SIG-M5 (cell line): ENCODE measurements around the gene SCN2A.
"Not testable (repeated sequence)": the region's sequence is repeated elsewhere in the genome, so short reads cannot be mapped to it uniquely, and the experiment has no call there.

Source experiments
- DNase-seq: peaks from one replicate; lab custom pipeline; 2025; lab: John Stamatoyannopoulos, UW

SCN2A gene

DNA sequence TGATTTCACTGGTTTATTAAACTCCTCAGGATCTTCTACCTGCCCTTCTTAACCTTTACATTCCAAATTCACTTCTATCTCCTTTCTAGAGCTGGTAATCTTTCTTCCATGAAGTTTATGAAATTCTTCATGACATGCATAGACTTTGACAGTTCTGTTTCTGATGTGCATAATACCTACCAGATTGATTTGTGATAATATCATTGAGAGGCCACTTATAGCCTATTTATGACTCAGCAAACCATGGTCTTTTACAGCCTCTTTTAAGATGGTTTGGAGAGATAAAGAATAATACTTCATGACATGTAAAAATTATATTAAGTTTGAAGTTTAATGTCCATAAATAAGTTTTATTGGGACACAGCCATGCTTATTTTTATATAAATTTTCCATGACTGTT, 14.0 kb downstream of the SCN2A start:
- no peak for DNase-seq

GRCh38 chr2:165256618-165257017, 17.4 kb downstream of the SCN2A start:
- no peak for DNase-seq

GRCh38 chr2:165260347-165260746, 21.1 kb downstream of the SCN2A start:
- not testable (repeated sequence) for DNase-seq

GRCh38 chr2:165268754-165269153, 29.5 kb downstream of the SCN2A start:
- no peak for DNase-seq

DNA sequence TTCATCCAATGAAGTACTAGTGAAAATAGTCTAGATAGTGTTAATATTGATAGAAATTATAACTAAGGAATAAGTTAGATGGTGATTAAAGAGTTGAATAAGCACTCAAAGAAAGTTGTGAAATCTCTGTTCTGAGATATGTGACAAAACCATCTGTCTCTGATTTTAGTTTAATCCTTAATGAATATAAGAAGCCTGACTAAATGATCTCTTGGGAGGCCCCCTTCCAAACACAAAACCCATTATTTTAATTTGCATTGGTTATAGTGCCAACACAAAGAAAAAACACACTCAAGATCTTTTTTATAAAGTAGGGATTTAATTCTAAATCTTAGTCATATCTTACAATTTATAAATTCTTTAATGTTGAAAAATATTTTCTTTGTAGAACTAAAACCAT, 34.0 kb downstream of the SCN2A start:
- DNase-seq: no peak

- DNase-seq: no peak
Measured at GRCh38 chr2:165274698-165275097, 35.5 kb downstream of the SCN2A start.

DNA sequence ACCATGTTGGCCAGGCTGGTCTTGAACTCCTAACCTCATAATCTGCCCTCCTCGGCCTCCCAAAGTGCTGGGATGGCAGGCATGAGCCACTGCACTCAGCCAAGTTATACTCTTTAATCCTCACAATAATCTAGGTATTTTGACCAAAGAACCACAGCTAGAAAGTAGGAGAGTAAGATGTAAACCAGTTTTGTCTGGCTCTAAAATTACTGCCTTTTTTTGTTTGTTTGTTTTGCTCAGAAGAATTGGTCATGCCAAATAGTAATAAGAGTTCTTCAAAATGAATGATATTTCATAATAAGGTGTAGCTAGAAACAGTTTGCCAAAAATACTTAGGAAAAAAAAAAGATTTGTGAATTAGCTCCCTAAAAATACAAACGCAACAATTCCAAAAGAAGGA, 36.7 kb downstream of the SCN2A start:
- no peak for DNase-seq

DNA sequence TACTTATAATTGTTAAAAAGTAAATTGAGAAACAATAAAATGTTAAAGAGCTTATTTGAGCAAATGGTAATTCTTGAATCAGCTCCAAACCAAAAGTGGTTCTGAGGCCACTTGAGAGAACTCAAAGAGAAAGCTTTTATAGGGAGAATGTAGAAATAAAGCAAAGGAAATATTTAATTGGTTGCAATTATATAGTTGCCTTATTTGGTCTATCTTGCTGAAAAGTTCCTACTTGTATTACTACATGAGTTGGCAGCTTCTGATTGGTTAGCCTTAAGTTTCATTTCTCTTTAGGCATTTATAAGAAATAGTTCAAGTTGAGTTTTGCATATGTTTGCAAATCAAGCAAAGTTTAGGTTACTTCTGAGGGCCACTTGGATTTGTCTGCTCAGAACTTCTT, 38.1 kb downstream of the SCN2A start:
- DNase-seq: no peak

DNA sequence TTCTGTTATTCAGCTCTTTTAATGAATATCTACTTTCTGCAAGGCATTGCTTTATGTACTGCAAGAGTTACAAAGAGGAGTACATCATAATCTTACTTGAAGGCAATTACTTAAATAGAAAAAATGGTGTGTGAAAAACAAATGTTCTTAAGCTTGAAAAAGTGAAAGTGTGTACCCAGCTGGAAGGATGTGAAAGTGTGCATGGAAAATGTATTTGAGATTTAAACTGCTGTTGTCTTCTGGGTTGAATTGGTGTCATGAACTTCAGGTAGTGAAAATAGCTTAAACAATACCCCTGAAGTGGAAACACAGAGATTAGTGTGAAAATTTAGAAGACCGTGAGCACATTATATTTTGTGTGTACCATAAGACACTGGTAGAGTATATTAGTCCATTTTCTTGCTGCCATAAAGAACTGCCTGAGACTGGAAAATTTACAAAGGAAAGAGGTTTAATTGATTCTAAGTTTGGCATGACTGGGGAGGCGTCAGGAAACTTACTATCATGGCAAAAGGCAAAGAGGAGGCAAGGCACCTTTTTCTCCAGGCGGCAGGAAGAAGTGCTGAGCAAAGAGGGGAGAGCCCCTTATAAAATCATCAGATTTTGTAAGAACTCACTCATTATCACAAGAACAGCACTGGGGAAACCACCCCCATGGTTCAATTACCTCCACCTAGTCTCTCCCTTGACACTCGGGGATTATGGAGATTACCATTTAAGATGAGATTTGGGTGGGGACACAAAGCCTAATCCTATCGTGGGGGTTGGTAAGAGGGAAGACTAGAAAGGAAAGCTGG, 38.8 kb downstream of the SCN2A start:
- no peak for DNase-seq

- no peak for DNase-seq
Measured at GRCh38 chr2:165280356-165280755, 41.1 kb downstream of the SCN2A start.

DNA sequence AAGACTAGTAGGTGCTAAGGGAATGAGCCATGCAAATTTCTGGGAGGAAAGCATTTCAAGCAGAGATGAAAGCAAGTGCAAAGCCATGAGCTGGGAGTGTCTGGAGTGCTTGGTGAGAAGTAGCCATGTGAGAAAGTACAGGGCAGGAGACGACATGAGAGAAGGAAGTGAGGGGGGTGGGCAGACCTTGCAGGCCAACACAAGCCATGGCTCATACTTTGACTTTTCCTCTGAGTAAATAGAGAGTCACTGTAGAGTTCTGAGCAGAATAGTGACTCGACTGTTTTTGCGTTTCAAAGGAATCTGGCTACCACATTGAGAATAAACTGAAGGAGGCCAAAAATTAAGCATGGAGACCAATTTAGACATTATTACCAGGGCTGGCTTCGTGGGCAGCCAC, 42.2 kb downstream of the SCN2A start:
- DNase-seq: no peak

DNA sequence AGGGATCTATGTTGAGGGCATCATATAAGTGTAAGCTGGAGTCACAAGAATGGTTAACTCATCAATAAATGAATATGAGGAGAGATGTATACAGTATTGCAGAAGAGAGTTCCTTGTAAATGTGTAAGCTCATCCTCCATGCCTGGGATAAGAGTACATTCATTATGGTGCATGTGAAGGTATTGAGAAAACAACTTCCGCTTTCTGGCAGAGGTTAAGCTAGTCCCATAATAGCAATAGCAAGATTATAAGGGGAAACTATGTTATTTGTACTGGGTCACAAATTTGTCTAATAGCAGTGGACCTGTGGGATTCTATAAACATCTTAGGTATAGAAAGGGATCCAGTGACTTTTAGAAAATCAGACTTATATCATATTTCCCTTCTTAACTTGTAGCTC, 44.1 kb downstream of the SCN2A start:
- no peak for DNase-seq

GRCh38 chr2:165287094-165287778, 48.0 kb downstream of the SCN2A start:
- DNase-seq: no peak

DNA sequence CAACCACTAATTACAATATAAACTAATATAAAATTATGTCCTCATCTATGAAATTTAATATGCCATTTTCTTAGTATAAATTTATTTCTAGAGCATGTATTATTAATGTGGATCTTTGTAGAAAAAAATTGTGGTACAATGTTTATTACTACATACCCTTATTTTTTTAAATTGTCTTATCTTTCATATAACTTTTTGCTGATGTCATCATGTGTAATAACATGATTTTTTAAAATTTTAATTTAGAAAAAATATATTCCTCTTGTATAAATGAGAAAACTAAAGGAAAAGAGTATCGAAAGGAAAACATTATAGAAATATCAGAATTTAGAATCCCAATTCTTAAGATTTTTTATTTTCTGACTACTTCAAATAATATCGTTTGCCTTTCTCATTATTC, 49.9 kb downstream of the SCN2A start:
- no peak for DNase-seq

DNA sequence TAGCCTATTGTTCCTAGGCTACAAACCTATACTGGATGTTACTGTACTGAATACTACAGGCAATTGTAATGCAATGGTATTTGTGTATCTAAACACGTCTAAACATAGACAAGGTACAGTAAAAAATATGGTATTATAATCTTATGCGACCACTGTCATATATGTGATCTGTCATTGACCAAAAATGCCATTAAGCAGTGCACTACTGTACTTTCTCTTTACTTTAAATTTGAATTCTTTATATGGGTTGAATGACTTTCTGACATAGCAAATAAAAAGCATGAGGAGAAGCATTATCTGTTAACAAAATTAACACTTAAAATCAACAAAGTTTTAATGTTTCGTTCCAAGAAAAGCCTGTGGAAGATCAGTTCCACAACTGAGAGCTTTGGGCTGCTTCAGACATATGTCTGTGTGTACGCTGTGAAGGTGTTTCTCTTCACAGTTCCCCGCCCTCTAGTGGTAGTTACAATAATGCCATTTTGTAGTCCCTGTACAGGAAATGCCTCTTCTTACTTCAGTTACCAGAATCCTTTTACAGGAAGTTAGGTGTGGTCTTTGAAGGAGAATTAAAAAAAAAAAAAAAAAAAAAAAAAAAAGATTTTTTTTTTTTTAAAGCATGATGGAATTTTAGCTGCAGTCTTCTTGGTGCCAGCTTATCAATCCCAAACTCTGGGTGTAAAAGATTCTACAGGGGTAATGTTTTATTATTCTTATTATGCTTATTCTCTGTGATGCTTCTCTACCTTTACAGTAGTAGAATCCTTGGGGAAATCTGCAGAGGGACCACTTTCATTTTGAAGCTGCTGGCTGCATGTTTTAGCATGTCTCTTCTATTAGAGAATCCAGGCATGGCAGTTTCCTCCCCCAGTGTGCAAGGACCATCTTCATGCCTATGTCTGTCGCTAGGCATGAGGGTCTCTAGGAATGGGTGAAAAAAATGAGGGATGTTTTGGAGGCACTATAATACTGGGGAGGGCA, 54.5 kb downstream of the SCN2A start:
- peak; percentile 10 for DNase-seq

DNA sequence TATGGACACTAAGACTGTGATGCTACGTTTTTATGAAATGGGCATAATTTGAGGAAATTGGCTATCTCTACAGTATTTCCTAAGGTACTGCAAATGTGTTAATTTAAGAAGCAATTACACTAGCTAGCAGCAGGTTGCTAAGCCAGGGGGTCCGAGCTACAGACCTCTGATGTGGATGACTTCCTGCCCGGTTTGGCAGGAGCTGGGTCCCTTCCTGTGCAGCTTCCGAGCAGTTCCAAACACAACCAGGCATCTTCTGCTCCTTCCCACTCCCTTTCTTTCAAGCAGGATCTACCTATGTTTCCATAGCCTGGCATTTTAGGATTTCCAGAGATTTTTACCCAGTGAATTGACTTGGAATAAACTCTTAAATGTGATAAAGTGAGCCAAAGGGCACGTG, 55.7 kb downstream of the SCN2A start:
- no peak for DNase-seq

DNA sequence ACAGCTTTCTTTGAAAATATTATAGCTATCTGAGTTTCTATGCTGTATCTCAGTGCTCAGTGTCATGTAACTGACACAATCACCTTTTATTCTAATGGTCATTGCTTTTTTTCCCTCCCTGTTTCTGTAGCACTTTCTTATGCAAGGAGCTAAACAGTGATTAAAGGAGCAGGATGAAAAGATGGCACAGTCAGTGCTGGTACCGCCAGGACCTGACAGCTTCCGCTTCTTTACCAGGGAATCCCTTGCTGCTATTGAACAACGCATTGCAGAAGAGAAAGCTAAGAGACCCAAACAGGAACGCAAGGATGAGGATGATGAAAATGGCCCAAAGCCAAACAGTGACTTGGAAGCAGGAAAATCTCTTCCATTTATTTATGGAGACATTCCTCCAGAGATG, 56.4 kb downstream of the SCN2A start:
- DNase-seq: no peak

- no peak for DNase-seq
Measured at GRCh38 chr2:165305391-165306096, 66.3 kb downstream of the SCN2A start.

- no peak for DNase-seq
Measured at GRCh38 chr2:165307317-165307716, 68.1 kb downstream of the SCN2A start.

GRCh38 chr2:165311949-165312348, 72.7 kb downstream of the SCN2A start:
- no peak for DNase-seq

DNA sequence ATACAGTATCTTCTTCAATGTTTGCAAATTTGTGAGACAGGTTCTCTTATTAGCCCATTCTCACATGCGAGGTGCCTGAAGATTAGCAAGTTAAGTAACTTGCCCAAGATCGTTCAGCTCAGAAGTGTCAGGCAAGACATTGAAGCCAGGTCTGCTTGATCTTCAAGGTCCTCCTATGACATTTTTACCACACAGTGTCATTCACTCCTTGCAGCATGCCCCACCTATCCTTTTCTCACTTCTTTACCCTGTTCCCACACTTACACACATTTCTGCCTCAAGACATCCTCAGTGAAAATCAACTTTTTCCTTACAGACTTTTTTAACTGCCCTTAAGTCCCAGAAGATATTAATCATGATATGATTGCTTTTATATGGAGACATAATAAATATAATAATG, 73.8 kb downstream of the SCN2A start:
- DNase-seq: no peak

DNA sequence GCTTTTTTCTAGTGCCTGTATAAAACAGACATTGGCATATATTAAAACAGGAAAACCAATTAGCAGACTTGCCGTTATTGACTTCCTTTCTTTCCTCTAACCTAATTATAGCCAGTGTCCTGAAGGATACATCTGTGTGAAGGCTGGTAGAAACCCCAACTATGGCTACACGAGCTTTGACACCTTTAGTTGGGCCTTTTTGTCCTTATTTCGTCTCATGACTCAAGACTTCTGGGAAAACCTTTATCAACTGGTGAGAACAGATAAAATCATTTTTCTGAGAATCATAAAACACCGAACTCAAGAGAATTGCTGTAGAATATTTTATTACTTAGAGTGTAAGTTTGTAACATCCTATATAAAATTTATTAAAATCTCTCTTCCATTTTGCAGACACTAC, 74.3 kb downstream of the SCN2A start:
- no peak for DNase-seq
